Fibroblast of pulmonary artery (primary cell): ENCODE results near the gene SLC39A11.
A peak's percentile ranks its signal among the peaks of the same experiment; 100 is the strongest.

Source experiments
- DNase-seq: peaks from one replicate; pipeline ENCODE4 v3.0.0-alpha.2; 2010; ENCODE audit warnings: low read depth
- H3K4me3 ChIP-seq: replicated peaks from 2 replicates; pipeline ENCODE4 v1.5.1; 2011; ENCODE audit warnings: low read depth, mild to moderate bottlenecking, control low read depth, low read length, moderate library complexity
- TF ChIP-seq, protein P1 (sequence below): IDR thresholded peaks from 2 replicates; pipeline ENCODE4 v1.5.1; 2011; ENCODE audit warnings: mild to moderate bottlenecking, control low read depth, low read length, inconsistent platforms; ENCODE audit errors: missing control alignments

Gene SLC39A11

DNA sequence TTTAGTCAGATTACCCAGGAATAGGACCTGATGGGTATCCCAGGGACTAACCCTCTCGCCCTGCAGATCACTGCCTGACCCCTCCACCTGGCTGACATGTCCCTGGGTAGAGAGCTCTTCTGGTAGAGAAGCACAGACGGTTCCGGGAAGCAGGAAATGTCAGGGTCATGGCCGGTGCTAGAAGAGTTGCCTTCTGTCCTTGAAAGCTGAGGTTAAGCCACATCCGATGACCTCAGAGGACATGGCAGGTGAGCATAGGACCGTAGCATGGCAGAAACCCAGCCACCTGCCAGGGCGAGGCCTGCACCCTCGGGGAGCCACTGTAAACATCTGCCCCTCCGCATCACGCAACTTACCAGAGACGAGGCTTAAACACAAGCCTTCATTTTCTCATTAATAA, 488.0 kb downstream of the SLC39A11 start:
- no peak for DNase-seq
- no peak overlapping the region for H3K4me3 ChIP-seq
- TF ChIP-seq, protein P1, sequence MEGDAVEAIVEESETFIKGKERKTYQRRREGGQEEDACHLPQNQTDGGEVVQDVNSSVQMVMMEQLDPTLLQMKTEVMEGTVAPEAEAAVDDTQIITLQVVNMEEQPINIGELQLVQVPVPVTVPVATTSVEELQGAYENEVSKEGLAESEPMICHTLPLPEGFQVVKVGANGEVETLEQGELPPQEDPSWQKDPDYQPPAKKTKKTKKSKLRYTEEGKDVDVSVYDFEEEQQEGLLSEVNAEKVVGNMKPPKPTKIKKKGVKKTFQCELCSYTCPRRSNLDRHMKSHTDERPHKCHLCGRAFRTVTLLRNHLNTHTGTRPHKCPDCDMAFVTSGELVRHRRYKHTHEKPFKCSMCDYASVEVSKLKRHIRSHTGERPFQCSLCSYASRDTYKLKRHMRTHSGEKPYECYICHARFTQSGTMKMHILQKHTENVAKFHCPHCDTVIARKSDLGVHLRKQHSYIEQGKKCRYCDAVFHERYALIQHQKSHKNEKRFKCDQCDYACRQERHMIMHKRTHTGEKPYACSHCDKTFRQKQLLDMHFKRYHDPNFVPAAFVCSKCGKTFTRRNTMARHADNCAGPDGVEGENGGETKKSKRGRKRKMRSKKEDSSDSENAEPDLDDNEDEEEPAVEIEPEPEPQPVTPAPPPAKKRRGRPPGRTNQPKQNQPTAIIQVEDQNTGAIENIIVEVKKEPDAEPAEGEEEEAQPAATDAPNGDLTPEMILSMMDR = no peak

DNA sequence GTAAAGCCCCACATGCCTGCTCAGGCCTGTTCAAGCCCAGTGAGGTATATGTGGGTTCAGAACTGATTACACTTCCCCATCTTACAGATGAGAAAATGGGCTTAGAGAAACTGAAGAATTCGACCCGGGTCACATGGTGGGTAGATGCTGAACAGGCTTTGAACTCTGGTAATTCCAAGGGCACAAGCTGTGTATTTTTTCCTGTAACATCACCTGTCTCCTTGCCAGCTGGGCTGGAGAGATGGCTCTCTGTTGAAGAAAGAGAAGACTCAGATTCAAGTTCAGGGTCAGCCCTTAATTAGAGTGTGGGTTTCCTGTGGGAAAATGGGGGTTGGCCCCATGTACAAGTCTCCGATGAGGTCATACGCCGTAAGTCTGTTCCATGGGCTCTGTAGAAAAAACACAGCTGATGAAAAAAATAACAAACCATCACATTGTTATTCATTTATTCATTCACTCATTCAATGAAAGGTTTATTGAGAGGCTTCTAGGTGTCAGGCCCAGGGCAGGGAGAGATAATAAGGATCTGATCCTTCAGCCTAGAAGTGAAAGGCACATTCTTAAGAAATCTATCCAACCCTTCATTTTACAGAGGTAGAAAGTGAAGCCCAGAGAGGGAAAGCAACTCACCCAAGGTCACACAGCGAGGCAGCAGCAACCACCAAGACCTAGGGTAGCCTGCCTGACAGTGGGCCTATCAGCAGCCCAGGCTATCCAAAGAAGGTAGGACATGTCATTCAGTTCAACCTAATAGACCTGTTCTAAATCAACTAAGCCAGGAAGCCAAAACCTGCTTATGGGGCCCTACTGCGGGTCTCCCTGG, 488.9 kb downstream of the SLC39A11 start:
- DNase-seq = no peak
- TF ChIP-seq, protein P1 = no peak
- H3K4me3 ChIP-seq = no peak overlapping the region

DNA sequence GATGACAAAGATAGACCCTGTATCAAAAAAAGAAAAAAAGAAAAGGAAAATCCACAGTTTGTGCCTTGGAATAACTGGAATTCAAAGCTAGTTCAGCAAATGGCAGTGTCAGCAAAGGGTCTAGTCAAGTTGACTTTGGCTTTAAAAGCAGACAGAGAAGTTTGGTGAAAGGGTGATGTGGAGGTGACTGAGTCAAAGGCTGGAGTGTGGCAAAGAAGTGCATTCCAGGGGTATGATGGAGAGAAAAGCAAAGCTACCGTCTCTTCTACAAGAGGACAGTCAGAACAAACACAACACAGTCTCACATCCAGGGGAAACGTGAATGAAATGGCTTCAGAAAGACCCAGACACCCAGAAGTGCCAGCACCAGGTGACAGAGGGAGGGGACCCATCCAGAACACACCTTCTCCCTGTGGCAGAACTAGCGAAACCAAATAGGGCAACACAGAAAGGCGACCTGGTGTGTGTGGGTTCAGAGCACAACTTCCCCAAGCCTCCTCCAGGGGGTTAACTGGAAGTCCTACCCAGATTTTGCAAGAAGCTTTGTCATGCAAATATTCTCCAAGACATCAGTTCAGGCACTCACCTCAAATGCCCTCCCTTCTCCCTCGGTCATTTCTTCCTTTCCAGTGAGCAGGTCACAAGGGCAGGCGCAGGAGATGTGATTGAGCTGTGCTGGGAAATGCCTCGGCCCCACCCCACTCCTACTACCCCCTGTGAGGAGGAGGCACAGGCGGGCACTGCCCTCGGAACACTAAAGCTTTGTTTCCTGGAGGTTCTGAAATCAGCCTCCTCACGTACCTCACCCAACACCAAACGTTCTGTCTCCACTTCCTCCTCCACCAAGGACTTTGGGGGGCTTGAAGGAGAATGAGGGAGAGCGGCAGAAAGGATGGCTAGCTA, 489.7 kb downstream of the SLC39A11 start:
- peak; percentile 45 for DNase-seq
- no peak overlapping the region for H3K4me3 ChIP-seq
- TF ChIP-seq, protein P1 = peak; percentile 29

DNA sequence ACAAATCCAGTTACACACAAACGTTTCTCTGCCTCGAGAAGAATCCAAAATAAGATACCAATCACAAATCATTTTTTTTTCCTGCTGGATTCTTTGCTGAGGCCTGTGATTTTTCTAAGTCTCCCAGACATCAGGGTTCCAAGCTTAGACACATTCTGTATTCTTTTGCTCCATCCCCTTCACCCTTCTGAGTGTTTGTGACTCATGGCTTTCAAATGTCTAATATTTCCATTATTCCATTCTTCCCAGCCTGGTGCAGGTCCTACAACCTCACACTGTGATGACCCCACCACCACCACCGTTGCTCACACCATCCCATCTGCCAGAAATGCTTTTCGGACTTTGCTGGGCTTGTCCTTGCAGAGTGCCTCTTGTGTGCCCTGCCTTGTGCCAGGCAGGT, 491.6 kb downstream of the SLC39A11 start:
- peak; percentile 50 for DNase-seq
- no peak overlapping the region for H3K4me3 ChIP-seq
- TF ChIP-seq, protein P1 = no peak

DNA sequence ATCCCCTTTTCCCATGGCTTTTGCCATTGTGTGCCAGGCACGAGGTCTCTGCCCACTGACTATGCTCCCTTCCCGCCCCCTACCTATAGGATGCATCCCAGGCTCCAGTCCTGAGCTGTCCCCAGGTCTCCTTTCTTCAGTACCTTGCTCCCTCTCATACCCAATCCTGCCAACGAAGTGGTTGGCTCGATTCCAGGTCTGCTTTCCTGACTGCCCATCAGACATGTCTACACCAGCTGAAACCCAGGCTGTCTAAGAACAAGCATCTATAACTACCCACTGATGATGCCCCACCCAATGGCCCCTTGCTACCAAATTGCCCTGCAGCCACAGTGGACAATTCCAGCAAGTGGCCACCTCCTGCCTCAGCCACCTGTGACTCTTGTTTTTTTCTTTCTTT, 492.6 kb downstream of the SLC39A11 start:
- H3K4me3 ChIP-seq = no peak overlapping the region
- TF ChIP-seq, protein P1 = no peak

DNA sequence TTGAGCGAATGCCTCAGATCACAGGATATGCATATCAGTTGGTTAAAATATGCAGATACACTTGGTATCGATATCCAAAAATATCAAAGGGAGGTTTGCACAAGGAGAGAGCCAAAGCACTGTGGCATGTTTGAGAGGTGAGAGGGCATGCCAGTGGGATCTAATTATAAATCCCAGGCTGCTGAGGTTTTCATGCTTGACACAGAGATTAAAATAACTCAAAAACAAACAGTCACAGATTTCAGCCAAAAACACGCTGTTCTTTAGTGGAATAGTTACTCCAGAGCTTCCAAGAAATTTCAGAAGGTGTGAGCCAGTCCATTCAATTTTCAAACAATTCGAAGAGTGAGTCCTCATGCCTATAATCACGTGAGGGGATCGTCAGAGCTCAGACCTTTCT, 493.8 kb downstream of the SLC39A11 start:
- TF ChIP-seq, protein P1 = no peak
- no peak for DNase-seq
- H3K4me3 ChIP-seq = no peak overlapping the region

More for the DNA sequence above, 492.6 kb downstream of the SLC39A11 start:
- DNase-seq = no peak
